Hepatocyte (in vitro differentiated cells): ENCODE data around the gene C5orf34. TPM values are rescaled to one million over a fixed set of nuclear protein-coding genes. Genes with fewer than 3 reads are reported as not detected.
"Not testable (repeated sequence)": the region's sequence is repeated elsewhere in the genome, so short reads cannot be mapped to it uniquely, and the experiment has no call there.

Experiments
- DNase-seq: peaks from one replicate; pipeline ENCODE4 v3.0.0-alpha.2; 2016; ENCODE audit warnings: low spot score
- H2AFZ ChIP-seq: fragments of 200-600 bp; sonication (generic); 2 replicates; pipeline ENCODE4 v1.6.0; 2016; ENCODE audit warnings: antibody characterized with exemption, mild to moderate bottlenecking
- H3K27ac ChIP-seq: fragments of 200-600 bp; sonication (generic); 2 replicates; pipeline ENCODE4 v1.5.1; 2016; ENCODE audit warnings: mild to moderate bottlenecking
- H3K27me3 ChIP-seq: fragments of 200-600 bp; sonication (generic); 2 replicates; pipeline ENCODE4 v1.6.1; 2016
- H3K36me3 ChIP-seq: fragments of 200-600 bp; sonication (generic); replicated peaks from 2 replicates; pipeline ENCODE4 v1.5.1; 2016; ENCODE audit warnings: low read depth; ENCODE audit not compliant: insufficient read depth
- H3K4me1 ChIP-seq: fragments of 200-600 bp; sonication (generic); 2 replicates; pipeline ENCODE4 v1.5.1; 2016; ENCODE audit warnings: mild to moderate bottlenecking, moderate library complexity; ENCODE audit not compliant: insufficient read depth
- H3K4me2 ChIP-seq: fragments of 200-600 bp; sonication (generic); 2 replicates; pipeline ENCODE4 v1.6.0; 2016
- H3K4me3 ChIP-seq: fragments of 200-600 bp; sonication (generic); 2 replicates; pipeline ENCODE4 v1.5.1; 2016; ENCODE audit warnings: mild to moderate bottlenecking
- H3K79me2 ChIP-seq: fragments of 200-600 bp; sonication (generic); 2 replicates; pipeline ENCODE4 v1.6.0; 2017; ENCODE audit warnings: mild to moderate bottlenecking
- H3K9me2 ChIP-seq: fragments of 200-600 bp; sonication (generic); replicated peaks from 2 replicates; pipeline ENCODE4 v1.6.0; 2017; ENCODE audit warnings: mild to moderate bottlenecking; ENCODE audit not compliant: insufficient read depth
- H3K9me3 ChIP-seq: fragments of 200-600 bp; sonication (generic); 2 replicates; pipeline ENCODE4 v1.5.1; 2016; ENCODE audit warnings: low read depth, mild to moderate bottlenecking
- H4K20me1 ChIP-seq: fragments of 200-600 bp; sonication (generic); 2 replicates; pipeline ENCODE4 v1.6.0; 2016; ENCODE audit warnings: mild to moderate bottlenecking; ENCODE audit not compliant: insufficient read depth, poor library complexity, severe bottlenecking
- EZH2 ChIP-seq: fragments of 200-600 bp; sonication (generic); IDR thresholded peaks from 2 replicates; pipeline ENCODE4 v1.6.1; 2016; ENCODE audit warnings: antibody characterized with exemption, mild to moderate bottlenecking, borderline replicate concordance
- EZH2phosphoT487 ChIP-seq: fragments of 200-600 bp; sonication (generic); IDR thresholded peaks from one replicate; pipeline ENCODE4 v1.6.1; 2018; ENCODE audit warnings: antibody characterized with exemption, mild to moderate bottlenecking, low read depth, moderate library complexity; ENCODE audit not compliant: unreplicated experiment, severe bottlenecking
- WGBS: methylation state at CpG from one replicate; pipeline ENCODE4 v1.1.6; 2016; ENCODE audit warnings: low lambda C conversion rate; ENCODE audit errors: missing lambda C conversion rate; 5-methylcytosine and 5-hydroxymethylcytosine counted together
- polyA plus RNA-seq: library from polyadenylated mRNA; unstranded; fragments of >200 nt; fragmentation: Nextera tagmentation; extraction: Ambion mirVana; gene quantifications from 2 replicates; pipeline ENCODE4 v1.2.1, GENCODE V29; 2016
- total RNA-seq: library from RNA; depleted of rRNA; stranded (reverse); fragments of >200 nt; gene quantifications from 2 replicates; pipeline ENCODE4 v1.2.3, GENCODE V29; 2014
- TF ChIP-seq, protein P1 (sequence below): fragments of 200-600 bp; sonication (generic); IDR thresholded peaks from 2 replicates; pipeline ENCODE4 v1.5.1; 2016; ENCODE audit warnings: antibody characterized with exemption, mild to moderate bottlenecking; ENCODE audit not compliant: poor library complexity

Gene C5orf34
- total and polyA plus RNA-seq, 2 experiments from 2014 or later: 3.3 to 4.5 TPM

DNA sequence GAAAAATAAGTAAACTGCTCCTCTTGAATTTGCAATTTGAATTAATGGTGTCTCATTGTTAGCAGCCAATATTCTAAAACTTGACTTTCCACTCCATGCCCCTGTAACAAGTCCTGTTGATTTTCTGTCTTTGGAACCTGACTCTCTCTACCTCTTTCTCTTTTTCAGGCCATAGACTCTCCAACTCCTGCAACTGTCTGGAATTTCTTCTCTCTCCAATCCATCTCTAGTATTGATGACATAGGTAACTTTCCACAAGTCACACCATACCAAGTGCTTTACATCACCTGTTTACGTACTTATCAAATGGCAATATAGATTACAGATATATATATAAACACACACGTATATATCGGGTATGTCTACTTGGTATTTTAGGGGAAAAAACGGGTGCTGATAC, 923 bp downstream of the C5orf34 start:
- H3K27me3 ChIP-seq: no peaks in the 10 kb centered on the region
- H3K79me2 ChIP-seq: peaks cover 18% of the 10 kb centered on the region
- no peak for DNase-seq
- peak overlapping the region; percentile 83 for H3K4me2 ChIP-seq
- peaks cover 4% of the 10 kb centered on the region for H3K4me1 ChIP-seq
- peak overlapping the region; percentile 49 for H3K4me3 ChIP-seq
- H3K36me3 ChIP-seq: no peaks in the 10 kb centered on the region
- H2AFZ ChIP-seq: peak overlapping the region; percentile 64
- peak overlapping the region; percentile 95 for H3K27ac ChIP-seq
- WGBS: 21% methylated on average over 4 of the region's 4 CpGs
- no peaks in the 10 kb centered on the region for H4K20me1 ChIP-seq
- no peak for TF ChIP-seq EZH2
- TF ChIP-seq, protein P1, sequence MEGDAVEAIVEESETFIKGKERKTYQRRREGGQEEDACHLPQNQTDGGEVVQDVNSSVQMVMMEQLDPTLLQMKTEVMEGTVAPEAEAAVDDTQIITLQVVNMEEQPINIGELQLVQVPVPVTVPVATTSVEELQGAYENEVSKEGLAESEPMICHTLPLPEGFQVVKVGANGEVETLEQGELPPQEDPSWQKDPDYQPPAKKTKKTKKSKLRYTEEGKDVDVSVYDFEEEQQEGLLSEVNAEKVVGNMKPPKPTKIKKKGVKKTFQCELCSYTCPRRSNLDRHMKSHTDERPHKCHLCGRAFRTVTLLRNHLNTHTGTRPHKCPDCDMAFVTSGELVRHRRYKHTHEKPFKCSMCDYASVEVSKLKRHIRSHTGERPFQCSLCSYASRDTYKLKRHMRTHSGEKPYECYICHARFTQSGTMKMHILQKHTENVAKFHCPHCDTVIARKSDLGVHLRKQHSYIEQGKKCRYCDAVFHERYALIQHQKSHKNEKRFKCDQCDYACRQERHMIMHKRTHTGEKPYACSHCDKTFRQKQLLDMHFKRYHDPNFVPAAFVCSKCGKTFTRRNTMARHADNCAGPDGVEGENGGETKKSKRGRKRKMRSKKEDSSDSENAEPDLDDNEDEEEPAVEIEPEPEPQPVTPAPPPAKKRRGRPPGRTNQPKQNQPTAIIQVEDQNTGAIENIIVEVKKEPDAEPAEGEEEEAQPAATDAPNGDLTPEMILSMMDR: no peak
- TF ChIP-seq EZH2phosphoT487: no peak
- no peaks in the 10 kb centered on the region for H3K9me3 ChIP-seq
- H3K9me2 ChIP-seq: no peaks in the 10 kb centered on the region

DNA sequence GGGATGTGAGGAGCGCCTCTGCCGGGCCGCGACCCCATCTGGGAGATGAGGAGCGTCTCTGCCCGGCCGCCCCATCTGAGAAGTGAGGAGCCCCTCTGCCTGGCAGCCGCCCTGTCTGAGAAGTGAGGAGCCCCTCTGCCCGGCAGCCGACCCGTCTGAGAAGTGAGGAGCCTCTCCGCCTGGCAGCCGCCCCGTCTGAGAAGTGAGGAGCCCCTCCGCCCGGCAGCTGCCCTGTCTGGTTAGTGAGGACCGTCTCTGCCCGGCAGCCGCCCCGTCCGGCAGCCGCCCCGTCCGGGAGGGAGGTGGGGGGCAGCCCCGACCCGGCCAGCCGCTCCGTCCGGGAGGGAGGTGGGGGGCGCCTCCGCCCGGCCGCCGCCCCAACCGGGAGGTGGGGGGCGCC, 3.9 kb downstream of the C5orf34 start:
- DNase-seq, H3K36me3 ChIP-seq, H4K20me1 ChIP-seq, H3K4me3 ChIP-seq, H3K9me3 ChIP-seq, H3K27me3 ChIP-seq, H3K9me2 ChIP-seq, H3K4me2 ChIP-seq, H3K4me1 ChIP-seq, H2AFZ ChIP-seq, H3K27ac ChIP-seq: not testable (repeated sequence)
- H3K79me2 ChIP-seq: peaks cover 18% of the 10 kb centered on the region
- 99% methylated on average over 22 of the region's 36 CpGs for WGBS

DNA sequence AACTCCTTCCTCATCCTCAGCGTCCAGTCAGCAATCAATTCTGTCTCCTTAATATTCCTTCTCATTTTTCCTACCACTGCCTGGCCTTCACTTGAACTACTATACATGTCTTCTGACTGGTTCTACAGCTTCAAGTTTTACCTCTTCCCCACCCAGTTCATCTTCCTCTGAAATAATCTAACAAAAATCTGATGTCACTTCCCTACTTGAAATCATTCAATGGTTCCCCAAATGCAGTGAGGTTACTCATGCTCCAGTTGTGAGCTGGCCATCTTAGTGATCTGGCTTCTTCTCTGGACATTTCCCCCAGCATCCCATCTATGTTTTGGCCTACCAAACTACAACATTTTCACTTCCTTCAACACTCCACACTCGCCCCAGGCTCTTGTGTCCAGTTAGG, 16.4 kb downstream of the C5orf34 start:
- H4K20me1 ChIP-seq: no peaks in the 10 kb centered on the region
- 93% methylated on average over 2 of the region's 2 CpGs for WGBS
- H3K36me3 ChIP-seq: no peaks in the 10 kb centered on the region
- H3K27me3 ChIP-seq: no peaks in the 10 kb centered on the region
- DNase-seq: no peak
- H3K27ac ChIP-seq: no peak overlapping the region
- no peaks in the 10 kb centered on the region for H3K9me3 ChIP-seq
- H3K9me2 ChIP-seq: no peaks in the 10 kb centered on the region
- no peak overlapping the region for H3K4me2 ChIP-seq
- H3K4me3 ChIP-seq: no peak overlapping the region
- TF ChIP-seq, protein P1: no peak
- no peak for TF ChIP-seq EZH2
- TF ChIP-seq EZH2phosphoT487: no peak
- H2AFZ ChIP-seq: no peak overlapping the region
- H3K79me2 ChIP-seq: no peaks in the 10 kb centered on the region
- no peaks in the 10 kb centered on the region for H3K4me1 ChIP-seq

DNA sequence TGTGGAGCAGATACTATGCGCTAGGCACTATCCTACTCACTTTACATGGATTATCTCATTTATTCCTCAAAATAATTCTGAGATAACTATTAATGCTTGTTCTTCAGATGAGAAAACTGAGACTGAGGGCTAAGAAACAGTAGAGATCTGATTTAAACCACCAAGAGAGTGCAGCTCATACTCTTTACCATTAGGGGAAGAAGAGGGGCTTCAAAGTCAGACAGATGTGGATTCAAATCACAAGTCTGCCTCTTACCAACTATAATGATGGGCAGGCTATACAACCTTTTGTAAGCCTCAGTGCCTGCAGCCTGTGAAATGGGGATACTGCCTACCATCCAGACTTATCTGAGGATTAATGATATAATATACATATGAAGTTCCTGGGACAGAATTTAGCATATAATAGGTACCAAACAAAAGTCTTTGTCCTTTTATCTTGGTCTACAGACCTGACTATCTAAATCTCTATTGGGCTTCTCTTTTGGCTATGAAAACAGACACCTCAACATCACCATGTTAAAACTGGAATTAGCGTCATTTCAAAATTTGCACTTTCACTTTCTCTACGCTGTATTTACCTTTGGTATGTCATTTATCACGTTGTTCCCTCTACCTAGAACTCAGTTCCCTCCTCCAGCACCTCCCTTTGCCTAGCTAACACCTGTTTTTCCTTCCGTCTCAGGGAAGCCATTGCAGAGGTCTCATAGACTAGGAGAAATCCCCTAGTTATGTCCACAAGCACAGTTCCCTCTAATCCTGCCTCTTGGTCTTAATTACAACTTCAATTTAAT, 17.4 kb downstream of the C5orf34 start:
- Histone ChIP-seq H3K9me2 (no peaks in the 10 kb centered on the region), H3K4me1 (no peaks in the 10 kb centered on the region), H4K20me1 (no peaks in the 10 kb centered on the region), H3K27me3 (no peaks in the 10 kb centered on the region), H3K27ac (no peak overlapping the region), H2AFZ (no peak overlapping the region), H3K36me3 (no peaks in the 10 kb centered on the region), H3K4me3 (no peak overlapping the region), H3K4me2 (no peak overlapping the region), H3K79me2 (no peaks in the 10 kb centered on the region), H3K9me3 (no peaks in the 10 kb centered on the region)
- DNase-seq: no peak
- TF ChIP-seq, protein P1: no peak
- TF ChIP-seq EZH2phosphoT487 (no peak), EZH2 (no peak)
- WGBS: 90% methylated on average over 5 of the region's 5 CpGs
